NCI-H446 treated with DMSO at 0.1 percent for 48 hours (cell line): Measurements from ENCODE around the gene SEMA3F.

Experiments
- DNase-seq: peaks from one replicate; lab custom pipeline; 2025; lab: John Stamatoyannopoulos, UW

The SEMA3F gene

DNA sequence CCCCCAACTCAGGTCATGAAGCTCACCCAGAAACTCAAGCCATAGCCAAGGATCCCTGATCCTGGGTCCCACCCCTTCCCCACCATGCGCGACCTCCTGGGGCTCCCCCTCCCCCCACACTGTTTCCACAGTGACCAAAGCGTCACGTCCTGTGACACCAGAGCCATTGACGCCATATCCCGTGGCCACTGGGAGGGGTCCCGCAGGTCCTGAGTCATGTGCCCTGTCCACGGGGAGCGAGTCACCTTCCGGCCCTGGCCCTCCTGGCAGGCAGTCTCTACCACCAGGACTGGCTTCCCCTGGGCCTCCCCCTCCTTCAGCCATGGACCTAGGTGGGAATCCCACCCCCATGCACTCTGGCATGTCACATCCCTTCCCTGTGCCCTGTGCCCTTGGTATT is 15.6 kb downstream of the SEMA3F start:
- DNase-seq: no peak

DNA sequence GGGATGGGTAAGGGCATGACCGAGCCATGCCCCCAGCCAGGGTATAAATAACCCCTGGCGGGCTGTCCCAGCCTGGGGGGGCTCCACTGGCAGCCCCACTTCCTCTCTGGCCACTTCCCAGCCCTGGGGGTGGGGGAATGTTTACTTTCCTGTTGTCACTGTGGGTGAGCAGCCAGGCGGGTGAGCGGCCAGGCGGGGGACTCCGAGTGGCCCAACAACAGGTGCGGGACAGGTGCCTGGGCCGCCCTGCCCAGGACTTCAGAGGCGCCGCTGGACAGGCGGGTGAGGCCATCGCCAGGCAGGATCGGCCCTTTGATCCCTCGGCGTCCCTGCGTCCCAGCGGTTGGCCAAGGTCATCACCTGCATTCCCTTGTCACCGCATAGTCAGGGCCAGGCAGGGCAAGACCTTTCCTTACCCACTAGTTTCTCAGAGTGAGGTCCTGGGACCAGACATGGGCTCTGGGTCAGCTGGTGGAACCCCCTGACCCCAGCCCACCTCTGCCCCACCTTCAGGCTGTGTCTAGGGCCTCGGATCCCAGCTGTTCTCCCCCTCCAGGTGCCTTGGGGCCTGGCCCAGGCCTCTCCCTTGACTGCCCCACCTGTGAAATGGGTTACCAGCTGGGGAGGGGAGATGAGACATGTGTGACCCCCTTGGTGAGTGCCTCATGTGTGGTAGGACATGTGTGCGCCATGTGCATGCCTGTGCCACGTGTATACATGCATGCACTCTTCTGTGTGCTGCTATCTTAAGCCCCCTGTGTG is 16.6 kb downstream of the SEMA3F start:
- DNase-seq: no peak

DNA sequence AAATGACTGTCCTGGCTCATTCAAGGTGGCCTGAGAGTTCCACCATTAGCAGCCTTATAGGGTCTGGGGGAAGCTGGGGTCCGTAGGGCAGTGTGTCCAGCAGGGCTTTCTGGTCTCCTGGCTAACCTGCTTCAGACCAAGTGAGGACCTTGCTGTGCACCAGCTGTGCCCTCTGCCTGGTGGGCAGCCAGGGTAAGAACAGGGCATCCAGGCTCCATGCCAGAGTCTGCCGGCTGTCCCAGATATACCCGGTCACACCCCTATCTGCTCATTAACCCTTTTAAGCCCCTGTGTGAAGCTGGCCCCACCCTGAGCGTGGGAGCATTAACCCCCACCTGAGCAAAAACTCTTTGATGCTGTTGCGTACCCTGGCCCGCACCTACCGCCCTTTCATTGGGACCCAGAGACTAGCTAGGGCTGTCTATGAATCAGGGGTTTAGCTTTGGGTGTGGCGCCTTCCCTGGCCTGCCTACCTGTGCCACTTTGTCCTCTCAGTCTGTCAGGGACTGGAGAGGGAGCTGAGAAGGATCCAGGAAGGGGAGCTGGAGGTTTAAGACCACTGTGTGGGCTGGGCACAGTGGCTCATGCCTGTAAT is 17.6 kb downstream of the SEMA3F start:
- no peak for DNase-seq

DNA sequence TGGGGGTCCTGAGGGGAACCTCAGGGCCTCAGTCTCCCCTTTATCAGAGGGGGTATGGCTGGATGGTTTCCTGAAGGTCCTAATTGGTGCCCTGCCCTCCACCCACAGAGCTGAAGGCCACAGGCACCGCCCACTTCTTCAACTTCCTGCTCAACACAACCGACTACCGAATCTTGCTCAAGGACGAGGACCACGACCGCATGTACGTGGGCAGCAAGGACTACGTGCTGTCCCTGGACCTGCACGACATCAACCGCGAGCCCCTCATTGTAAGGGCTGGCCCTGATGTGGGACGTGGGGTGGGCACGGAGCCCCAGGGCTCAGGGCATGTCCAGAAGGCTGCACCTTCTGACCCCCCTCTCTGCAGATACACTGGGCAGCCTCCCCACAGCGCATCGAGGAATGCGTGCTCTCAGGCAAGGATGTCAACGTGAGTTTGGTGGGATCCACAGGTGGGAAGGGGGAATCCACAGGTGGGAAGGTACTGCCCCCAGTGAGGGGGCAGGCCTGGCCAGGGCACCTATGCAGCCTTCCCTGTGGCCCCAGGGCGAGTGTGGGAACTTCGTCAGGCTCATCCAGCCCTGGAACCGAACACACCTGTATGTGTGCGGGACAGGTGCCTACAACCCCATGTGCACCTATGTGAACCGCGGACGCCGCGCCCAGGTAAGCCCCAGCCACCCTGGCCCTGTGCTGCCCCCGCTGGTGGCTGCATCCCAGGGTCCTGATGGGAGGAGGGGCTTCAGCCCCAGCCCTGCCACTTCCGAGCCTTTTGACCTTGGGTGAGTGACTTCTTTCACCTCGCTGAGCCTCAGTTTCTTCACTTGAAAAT is 18.8 kb downstream of the SEMA3F start:
- no peak for DNase-seq

DNA sequence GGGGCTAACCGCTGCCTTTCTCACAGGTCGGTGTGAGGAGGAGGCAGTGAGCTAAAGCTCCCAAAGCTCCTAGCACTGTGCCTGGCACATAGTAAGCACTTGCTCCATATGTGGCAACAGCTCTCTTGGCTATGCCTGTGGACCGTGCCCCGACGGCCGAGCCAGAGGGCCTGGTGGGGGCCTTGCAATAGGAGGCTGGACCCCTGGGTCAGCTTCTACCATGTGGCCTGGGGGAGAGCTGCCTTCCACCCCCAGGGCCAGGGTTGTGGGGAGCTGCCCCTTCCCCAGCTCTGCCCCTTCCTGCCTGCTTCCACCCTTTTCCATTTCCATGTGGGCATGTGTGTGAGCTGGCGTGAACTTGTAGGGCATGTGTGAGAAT is 19.4 kb downstream of the SEMA3F start:
- DNase-seq: no peak

DNA sequence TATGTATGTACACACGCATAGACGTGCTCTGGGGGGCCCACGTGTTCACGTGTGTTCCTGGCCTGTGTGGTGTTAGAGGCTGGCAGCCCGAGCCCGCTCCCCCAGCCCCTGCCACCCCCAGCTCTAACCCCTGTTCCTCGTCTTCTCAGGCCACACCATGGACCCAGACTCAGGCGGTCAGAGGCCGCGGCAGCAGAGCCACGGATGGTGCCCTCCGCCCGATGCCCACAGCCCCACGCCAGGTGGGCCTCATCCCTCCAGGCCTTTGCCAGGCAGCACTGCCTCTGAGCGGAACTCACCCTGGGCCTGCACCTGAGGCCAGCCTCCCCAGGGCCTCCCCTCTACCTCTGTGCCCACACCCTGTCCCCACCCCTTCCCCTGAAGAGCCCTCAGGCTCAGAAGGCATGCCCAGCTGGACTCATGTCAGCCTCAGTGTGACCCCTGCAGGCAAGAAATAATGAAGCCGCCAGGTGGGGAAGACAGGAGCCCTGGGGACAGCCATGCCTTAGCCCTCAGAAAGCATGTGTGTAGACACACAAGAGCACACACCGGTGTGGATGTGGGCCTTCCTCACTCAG is 19.9 kb downstream of the SEMA3F start:
- DNase-seq: no peak

DNA sequence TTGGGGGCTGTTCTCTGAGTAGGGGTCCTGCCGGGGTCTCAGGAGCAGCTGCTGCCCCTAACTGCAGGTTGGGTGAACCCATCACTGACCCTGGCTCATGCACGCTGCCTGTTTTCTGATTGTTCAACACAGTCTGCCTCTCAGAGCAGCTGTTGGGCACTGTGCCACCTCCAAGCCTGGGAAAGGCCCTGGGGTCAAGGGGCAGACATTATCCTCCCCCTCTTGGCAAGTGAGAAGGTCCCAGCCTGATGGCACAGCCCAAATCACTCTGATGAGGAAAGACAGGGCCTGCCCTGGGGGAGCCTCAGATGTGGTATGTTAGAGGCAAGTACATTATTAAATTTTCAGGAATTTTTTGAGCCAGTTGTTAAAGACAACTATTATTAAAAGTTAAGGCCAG is 22.2 kb downstream of the SEMA3F start:
- DNase-seq: no peak

DNA sequence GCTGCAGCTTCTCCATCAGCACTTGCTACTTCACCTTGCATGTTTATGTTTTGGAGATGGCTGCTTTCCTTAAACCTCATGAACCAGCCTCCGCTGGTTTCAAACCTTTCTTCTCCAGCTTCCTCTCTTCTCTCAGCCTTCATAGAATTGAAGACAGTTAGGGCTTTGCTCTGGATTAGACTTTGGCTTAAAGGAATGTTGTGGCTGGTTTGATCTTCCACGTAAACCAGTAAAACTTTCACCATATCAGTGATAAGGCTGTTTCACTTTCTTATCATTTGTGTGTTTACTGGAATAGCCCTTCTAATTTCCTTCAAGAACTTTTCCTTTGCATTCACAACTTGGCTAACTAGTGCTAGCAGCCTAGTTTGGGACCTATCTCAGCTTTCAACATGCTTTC is 24.6 kb downstream of the SEMA3F start:
- DNase-seq: no peak

DNA sequence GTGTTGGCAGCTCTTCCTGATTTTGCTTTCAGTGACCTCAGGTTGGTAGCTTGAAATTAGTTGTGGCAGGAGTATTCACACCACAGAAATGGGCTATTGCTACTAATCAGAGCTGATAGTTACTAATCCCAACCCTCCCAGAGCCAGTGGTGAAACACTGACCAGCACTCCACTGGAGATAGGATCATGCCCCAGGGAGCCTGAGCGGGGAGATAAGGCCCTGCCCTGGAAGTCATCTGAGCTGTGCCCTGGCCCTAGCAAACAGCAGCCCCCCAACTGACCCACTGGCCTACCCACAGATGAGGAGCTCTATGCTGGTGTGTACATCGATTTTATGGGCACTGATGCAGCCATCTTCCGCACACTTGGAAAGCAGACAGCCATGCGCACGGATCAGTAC is 26.9 kb downstream of the SEMA3F start:
- no peak for DNase-seq

DNA sequence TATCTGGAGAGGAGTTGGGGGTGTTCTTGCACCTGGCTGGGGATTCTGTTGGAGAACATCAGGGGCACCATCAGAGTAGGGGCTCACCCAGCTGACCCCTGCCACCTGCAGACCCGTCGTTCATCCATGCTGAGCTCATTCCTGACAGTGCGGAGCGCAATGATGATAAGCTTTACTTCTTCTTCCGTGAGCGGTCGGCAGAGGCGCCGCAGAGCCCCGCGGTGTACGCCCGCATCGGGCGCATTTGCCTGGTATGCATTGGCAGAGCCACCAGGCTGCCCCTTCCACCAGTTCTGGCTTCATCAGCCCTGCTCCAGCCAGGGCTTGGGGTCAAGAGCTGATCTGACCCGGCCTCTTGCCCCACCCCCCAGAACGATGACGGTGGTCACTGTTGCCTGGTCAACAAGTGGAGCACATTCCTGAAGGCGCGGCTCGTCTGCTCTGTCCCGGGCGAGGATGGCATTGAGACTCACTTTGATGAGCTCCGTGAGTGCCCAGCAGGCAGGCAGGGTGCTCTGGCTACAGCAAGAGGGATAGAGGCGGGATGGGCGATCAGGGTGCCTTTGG is 27.5 kb downstream of the SEMA3F start:
- DNase-seq: no peak

DNA sequence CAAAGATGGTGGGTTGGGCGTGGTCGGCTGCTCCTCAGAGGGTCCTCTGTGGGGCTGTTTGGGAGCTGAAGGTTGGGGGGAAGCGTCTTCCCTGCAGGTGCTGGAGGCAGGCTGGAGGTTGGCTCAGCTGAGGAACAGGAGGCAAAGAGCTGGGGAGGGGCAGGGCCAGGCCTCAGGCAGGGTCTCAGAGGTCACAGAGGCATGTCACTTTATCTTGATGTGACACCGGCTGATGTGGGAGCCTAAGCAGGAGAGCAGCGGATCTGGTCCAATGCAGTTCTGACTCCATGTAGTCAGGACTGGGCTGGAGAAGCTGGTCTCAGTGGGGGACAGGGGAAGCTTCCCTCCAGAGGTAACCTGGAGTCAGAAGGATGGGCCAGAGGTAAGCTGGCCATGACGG is 28.6 kb downstream of the SEMA3F start:
- no peak for DNase-seq

DNA sequence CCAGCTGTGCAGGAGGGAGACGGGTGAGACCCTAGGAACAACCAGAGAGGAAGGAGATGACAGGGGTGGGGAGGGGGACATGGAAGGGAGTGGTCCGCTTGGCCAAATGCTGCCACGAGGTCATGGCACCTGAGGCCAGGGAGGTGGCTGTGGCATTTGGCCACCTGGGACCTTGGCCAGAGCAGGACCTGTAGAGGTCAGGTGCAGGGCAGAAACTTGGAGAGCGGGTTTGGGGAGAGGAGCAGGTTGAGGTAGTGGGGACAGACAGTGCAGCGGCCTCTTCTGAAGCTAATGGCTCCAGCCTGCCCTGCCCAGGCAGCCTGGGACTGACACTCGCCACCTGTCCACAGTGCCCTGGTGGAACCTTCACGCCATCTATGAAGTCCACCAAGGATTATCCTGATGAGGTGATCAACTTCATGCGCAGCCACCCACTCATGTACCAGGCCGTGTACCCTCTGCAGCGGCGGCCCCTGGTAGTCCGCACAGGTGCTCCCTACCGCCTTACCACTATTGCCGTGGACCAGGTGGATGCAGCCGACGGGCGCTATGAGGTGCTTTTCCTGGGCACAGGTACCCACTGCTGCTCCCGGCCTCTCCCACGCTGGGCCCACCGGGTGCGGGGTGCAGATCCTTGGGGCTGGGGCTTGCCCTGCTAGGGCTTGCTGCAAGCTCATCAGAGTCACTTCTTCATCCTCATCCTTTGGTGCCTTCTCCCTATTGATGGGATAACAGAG is 29.3 kb downstream of the SEMA3F start:
- DNase-seq: no peak

DNA sequence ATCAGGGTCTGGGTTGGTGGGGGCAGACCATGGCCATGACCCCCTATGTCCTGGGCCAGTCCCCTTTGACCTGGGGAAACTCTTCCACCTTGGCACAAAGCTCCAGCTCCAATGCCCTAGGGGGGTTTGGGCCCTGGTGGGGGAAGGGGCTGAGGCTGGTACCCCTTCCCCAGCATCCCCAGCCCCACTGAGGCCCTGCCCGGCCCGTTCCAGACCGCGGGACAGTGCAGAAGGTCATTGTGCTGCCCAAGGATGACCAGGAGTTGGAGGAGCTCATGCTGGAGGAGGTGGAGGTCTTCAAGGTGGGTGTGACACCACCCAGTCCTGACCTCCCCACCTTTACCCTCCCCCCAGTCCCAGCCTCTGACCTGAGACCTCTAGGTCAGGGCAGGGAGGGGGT is 30.1 kb downstream of the SEMA3F start:
- no peak for DNase-seq

DNA sequence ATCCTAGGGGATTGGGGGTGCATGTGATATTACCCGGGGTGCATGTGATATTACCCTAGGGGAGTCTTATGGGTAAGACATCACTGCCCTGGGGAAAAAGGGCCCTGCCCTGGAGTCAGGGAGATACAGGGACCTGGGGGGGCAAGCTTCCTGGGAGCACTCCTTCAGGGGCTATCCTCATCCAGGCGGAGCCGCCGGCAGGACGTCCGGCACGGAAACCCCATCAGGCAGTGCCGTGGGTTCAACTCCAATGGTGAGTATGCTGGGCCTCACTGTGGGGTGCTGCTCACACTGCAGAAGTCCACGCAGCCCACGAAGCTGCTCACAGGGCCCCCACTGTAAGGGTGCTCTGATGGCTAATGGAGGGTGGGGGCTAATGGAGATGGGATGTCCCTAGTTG is 31.0 kb downstream of the SEMA3F start:
- no peak for DNase-seq

DNA sequence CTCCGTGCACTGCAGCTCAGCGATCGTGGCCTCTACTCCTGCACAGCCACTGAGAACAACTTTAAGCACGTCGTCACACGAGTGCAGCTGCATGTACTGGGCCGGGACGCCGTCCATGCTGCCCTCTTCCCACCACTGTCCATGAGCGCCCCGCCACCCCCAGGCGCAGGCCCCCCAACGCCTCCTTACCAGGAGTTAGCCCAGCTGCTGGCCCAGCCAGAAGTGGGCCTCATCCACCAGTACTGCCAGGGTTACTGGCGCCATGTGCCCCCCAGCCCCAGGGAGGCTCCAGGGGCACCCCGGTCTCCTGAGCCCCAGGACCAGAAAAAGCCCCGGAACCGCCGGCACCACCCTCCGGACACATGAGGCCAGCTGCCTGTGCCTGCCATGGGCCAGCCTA is 32.6 kb downstream of the SEMA3F start:
- no peak for DNase-seq

DNA sequence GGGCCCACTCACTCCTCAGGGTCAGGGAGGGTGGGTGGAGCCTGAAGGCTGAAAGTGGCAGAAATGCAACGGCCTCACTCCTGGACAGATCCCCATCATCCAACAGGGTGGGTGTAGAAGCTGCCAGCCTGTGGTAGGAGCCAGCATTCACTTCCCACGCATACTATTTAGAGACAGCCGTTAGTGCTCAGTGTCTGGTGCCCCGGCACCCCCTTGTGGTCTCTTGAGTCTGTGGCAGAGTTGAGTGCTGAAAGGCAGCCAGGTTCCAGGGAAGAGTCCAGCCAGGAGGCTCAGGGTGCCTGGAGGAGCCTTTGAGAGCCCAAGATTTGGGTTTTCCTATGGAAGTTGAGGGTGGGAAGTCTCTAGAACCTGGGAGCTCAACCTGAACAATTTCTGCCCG is 34.1 kb downstream of the SEMA3F start:
- peak; percentile 26 for DNase-seq

DNA sequence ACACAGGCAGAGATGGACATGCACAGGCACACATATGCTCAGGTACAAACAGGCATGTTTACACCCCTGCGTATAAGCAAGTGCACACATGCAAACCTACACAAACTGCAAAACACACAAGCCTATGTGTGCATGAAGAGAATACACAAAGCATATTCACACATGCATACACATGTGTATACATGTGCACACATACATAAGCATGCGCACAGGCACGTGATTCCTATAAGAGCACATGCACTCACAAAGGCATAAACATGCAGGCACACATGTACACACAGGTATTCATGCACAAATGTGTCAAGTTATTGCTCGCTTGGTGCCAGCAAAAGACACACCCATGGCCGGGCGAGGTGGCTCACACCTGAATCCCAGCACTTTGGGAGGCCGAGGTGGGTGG is 34.9 kb downstream of the SEMA3F start:
- DNase-seq: no peak

DNA sequence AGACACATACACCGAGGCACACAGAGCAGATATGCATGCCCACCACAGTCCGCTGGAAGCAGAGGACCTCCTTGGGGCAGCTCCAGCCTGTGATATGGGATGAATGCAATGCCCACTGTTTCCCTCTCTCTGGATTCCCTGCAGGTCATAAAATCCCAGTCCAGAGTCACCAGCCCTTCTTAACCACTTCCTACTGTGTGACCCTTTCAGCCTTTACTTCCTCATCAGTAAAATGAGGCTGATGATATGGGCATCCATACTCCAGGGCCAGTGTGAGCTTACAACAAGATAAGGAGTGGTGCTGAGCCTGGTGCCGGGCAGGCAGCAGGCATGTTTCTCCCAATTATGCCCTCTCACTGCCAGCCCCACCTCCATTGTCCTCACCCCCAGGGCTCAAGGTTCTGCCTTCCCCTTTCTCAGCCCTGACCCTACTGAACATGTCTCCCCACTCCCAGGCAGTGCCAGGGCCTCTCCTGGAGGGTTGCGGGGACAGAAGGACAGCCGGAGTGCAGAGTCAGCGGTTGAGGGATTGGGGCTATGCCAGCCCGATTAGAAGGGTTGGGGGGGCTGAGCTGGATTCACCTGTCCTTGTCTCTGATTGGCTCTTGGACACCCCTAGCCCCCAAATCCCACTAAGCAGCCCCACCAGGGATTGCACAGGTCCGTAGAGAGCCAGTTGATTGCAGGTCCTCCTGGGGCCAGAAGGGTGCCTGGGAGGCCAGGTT is 36.0 kb downstream of the SEMA3F start, which contains the start of gene GNAT1:
Gene GNAT1, plus strand, starts transcription at position 675 of the 725 bp plus-strand sequence. CDS start 116 bp downstream, outside the sequence.
- no peak for DNase-seq

DNA sequence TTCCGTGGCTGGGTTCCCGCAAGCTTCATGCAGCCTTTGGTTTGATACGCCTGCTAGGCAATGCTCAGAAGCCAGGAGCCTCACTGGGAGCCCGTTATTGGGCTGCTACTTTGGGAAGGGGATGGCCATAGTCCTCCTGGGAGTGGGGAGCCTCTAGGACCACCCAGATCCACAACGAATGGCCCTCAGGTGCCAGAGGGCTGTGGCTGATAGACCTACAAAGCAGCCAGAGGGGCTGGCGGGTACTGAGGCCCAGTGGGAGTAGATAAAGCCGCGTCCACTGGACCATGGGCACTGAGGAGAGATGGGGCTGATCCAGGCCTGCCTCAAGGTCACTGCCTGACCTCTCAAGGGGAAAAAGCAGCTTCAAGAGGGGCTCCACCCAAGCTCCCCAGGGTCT is 37.0 kb downstream of the SEMA3F start:
- no peak for DNase-seq

DNA sequence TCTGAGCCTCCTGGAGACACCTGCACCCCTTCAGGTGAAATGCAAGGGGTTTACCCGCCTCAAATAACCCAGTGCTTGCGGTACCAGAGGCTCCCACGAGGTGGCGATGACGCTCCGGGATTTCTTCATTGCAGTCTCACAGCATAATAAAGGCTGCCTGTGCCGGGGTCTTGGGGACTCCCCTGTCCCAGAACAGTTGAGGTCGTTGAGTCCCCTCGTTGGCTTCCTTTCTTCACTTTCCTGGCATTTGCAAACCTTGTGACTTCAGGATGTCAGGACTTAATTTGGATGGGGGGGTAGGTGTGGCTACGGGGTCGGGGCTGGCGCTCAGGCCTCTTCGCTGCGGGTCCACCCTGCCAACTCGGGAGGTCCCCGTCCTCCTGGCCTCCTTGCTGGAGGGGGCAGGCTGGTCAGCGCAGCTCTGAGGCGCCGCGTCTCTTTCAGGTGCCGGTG is 37.6 kb downstream of the SEMA3F start:
- DNase-seq: no peak

DNA sequence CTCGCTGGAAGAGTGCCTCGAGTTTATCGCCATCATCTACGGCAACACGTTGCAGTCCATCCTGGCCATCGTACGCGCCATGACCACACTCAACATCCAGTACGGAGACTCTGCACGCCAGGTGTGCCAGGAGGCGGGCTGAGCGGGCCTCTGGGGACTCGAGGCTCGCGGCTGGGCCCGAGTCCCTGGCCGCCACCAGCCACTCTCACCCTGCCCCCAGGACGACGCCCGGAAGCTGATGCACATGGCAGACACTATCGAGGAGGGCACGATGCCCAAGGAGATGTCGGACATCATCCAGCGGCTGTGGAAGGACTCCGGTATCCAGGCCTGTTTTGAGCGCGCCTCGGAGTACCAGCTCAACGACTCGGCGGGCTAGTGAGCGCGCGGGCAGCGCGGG is 38.2 kb downstream of the SEMA3F start:
- no peak for DNase-seq
